Measurements from ENCODE around the gene SUDS3. TPM values are rescaled to one million over a fixed set of nuclear protein-coding genes. Genes with fewer than 3 reads are reported as not detected.

Gene SUDS3
- total and polyA plus RNA-seq, 7 donors, result 15.6 to 80.3 (median 54.2) TPM

GRCh38 chr12:118409834-118410233, 33.5 kb downstream of the SUDS3 start:
- H3K27ac ChIP-seq, result no peak overlapping the region
- no peaks in the 10 kb centered on the region for H3K27me3 ChIP-seq
- no peaks in the 10 kb centered on the region for H3K9me3 ChIP-seq
- TF ChIP-seq CTCF (IDR thresholded peaks at IDR 0.05), result no peak
- no peak for TF ChIP-seq POLR2AphosphoS5 (IDR thresholded peaks at IDR 0.05)
- no peak for TF ChIP-seq POLR2A (IDR thresholded peaks at IDR 0.05)
- TF ChIP-seq EP300 (IDR thresholded peaks at IDR 0.05), result no peak
- no peak for DNase-seq
- intact Hi-C loops (cut with DNase I), result loop anchor here (10.0 kb wide), 6 partner anchors 155 to 1135 kb away; partner anchors contain the start of gene HSPB8
- WGBS, 2 donors, result 29 to 77% methylated on average over 2 of the region's 2 CpGs
- no peak overlapping the region for H3K4me3 ChIP-seq
- peaks cover 0 to 71% (median 36%) of the 10 kb centered on the region in 4 donors for H3K36me3 ChIP-seq
- peaks cover 0 to 25% (median 11%) of the 10 kb centered on the region in 4 donors for H3K4me1 ChIP-seq

DNA sequence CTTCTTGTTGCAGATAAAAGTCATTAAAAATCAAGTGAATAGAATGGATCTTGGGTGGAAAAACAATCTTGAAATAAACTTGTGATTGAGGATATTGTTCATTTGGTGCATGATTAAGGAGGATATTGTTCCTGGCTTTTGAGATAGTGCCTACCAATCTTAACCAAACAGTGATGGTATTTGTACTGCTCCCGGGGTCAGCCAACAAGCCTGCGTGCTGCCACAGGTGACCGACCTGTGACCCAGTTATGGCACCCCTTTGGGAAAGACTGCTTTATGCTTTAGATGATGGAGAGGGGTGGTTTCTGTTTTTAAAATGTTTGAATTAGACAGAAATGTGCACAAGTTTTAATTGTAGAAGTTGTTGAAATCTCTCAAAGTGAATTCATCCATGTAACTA, 41.6 kb downstream of the SUDS3 start:
- Histone ChIP-seq H3K4me3 (no peak overlapping the region), H3K36me3 (peaks cover 0 to 47% (median 26%) of the 10 kb centered on the region in 4 donors), H3K4me1 (no peaks in the 10 kb centered on the region), H3K9me3 (no peaks in the 10 kb centered on the region), H3K27ac (no peak overlapping the region), H3K27me3 (no peaks in the 10 kb centered on the region)
- intact Hi-C loops (cut with DNase I), result loop anchor here (10.0 kb wide), 1 partner anchor 267 kb away; no protein-coding TSS in a partner anchor
- TF ChIP-seq EP300 (IDR thresholded peaks at IDR 0.05), result no peak
- no peak for TF ChIP-seq POLR2AphosphoS5 (IDR thresholded peaks at IDR 0.05)
- TF ChIP-seq POLR2A (IDR thresholded peaks at IDR 0.05), result no peak
- no peak for TF ChIP-seq CTCF (IDR thresholded peaks at IDR 0.05)
- DNase-seq, result no peak
- 96 to 98% methylated on average over 3 of the region's 3 CpGs for WGBS, 2 donors

DNA sequence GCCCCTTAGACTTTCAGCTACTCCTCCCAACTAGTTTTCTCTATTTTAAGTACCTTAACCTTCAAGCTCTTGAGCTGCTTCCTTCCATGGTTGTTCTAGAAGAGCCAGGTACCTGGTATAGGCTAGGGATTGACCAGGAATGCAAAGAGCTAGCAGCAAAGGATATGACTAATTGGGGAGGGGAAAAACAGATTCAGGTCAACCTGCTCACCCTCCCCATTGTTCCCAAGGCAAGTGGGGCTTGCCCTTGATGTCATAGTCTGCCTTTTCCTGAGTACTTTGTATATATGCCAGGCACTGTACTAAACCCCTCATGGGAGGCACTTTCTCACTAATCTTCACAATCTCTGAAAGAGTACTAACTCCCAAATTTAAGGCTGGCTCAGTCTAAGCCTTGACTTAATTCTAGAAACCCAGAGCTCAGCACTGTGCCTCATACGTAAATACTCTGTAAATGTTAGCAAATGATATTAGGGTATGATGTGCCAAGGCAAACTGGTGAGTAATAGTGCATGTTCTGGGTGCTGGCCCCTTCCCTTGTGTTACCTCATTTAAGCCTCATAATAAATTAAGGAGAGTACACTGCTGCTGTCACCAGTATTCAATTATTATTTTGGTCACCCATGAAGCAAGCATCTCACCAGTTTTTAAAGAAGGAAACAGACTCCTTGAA, 42.2 kb downstream of the SUDS3 start:
- Histone ChIP-seq H3K27ac (no peak overlapping the region), H3K4me3 (no peak overlapping the region), H3K36me3 (peaks cover 0 to 41% (median 22%) of the 10 kb centered on the region in 4 donors), H3K4me1 (no peaks in the 10 kb centered on the region), H3K9me3 (no peaks in the 10 kb centered on the region), H3K27me3 (no peaks in the 10 kb centered on the region)
- 88 to 93% methylated on average over 1 of the region's 1 CpG for WGBS, 2 donors
- no peak for DNase-seq
- TF ChIP-seq EP300 (IDR thresholded peaks at IDR 0.05) (no peak), CTCF (IDR thresholded peaks at IDR 0.05) (no peak), POLR2AphosphoS5 (IDR thresholded peaks at IDR 0.05) (no peak), POLR2A (IDR thresholded peaks at IDR 0.05) (no peak)
- intact Hi-C loops (cut with DNase I), result loop anchor here (10.0 kb wide), 1 partner anchor 266 kb away; no protein-coding TSS in a partner anchor

- DNase-seq, result no peak
- Histone ChIP-seq H3K27me3 (no peaks in the 10 kb centered on the region), H3K4me3 (no peak overlapping the region), H3K9me3 (no peaks in the 10 kb centered on the region), H3K27ac (no peak overlapping the region), H3K4me1 (no peaks in the 10 kb centered on the region), H3K36me3 (peaks cover 0 to 20% (median 8%) of the 10 kb centered on the region in 4 donors)
- intact Hi-C loops (cut with DNase I), result no loop called here
- 86 to 94% methylated on average over 3 of the region's 3 CpGs for WGBS, 2 donors
- no peak for TF ChIP-seq CTCF (IDR thresholded peaks at IDR 0.05)
- TF ChIP-seq POLR2AphosphoS5 (IDR thresholded peaks at IDR 0.05), result no peak
- no peak for TF ChIP-seq EP300 (IDR thresholded peaks at IDR 0.05)
- no peak for TF ChIP-seq POLR2A (IDR thresholded peaks at IDR 0.05)
Observed at GRCh38 chr12:118420673-118421072, 44.3 kb downstream of the SUDS3 start.

All from sigmoid colon (tissue), 7 donors.